DOHH2 (cell line): ENCODE measurements around the gene CTBP1.

Source experiments
- H3F3A ChIP-seq: fragments of 200-600 bp; sonication (generic), shearing (Covaris generic); 2 replicates; pipeline ENCODE4 v1.6.0; 2016; ENCODE audit warnings: antibody characterized with exemption, mild to moderate bottlenecking; ENCODE audit not compliant: control insufficient read depth, insufficient read depth
- H3K27ac ChIP-seq: fragments of 200-600 bp; sonication (generic); 2 replicates; pipeline ENCODE4 v1.5.1; 2014; ENCODE audit warnings: low read depth, mild to moderate bottlenecking, low read length, moderate library complexity
- H3K27me3 ChIP-seq: fragments of 200-600 bp; sonication (generic); 2 replicates; pipeline ENCODE4 v1.6.1; 2014; ENCODE audit warnings: mild to moderate bottlenecking, low read length, mixed read lengths; ENCODE audit not compliant: control insufficient read depth
- H3K36me3 ChIP-seq: fragments of 200-600 bp; sonication (generic); 2 replicates; pipeline ENCODE4 v1.6.1; 2014; ENCODE audit warnings: mild to moderate bottlenecking, low read length, moderate library complexity, mixed read lengths; ENCODE audit not compliant: control insufficient read depth
- H3K4me1 ChIP-seq: fragments of 200-600 bp; sonication (generic); 2 replicates; pipeline ENCODE4 v1.6.1; 2014; ENCODE audit warnings: mild to moderate bottlenecking, low read length, mixed read lengths; ENCODE audit not compliant: control insufficient read depth
- H3K4me2 ChIP-seq: fragments of 200-600 bp; sonication (generic); 2 replicates; pipeline ENCODE4 v1.6.0; 2014; ENCODE audit warnings: mild to moderate bottlenecking, low read length, moderate library complexity
- H3K4me3 ChIP-seq: fragments of 200-600 bp; sonication (generic); 2 replicates; pipeline ENCODE4 v1.5.1; 2014; ENCODE audit warnings: mild to moderate bottlenecking, low read length, mixed read lengths
- H3K79me2 ChIP-seq: fragments of 200-600 bp; sonication (generic); 2 replicates; pipeline ENCODE4 v1.6.1; 2014; ENCODE audit warnings: mild to moderate bottlenecking, low read length, mixed read lengths; ENCODE audit not compliant: control insufficient read depth
- H3K9me2 ChIP-seq: fragments of 200-600 bp; sonication (generic); replicated peaks from 2 replicates; pipeline ENCODE4 v1.6.1; 2014; ENCODE audit warnings: mild to moderate bottlenecking, low read length, mixed read lengths; ENCODE audit not compliant: control insufficient read depth
- H3K9me3 ChIP-seq: fragments of 200-600 bp; sonication (generic); 2 replicates; pipeline ENCODE4 v1.6.1; 2014; ENCODE audit warnings: antibody characterized with exemption, low read length, mixed read lengths; ENCODE audit not compliant: control insufficient read depth, insufficient read depth
- H4K20me1 ChIP-seq: fragments of 200-600 bp; sonication (generic); 2 replicates; pipeline ENCODE4 v1.6.0; 2014; ENCODE audit warnings: low read depth, mild to moderate bottlenecking, antibody characterized with exemption, low read length, moderate library complexity; ENCODE audit not compliant: control insufficient read depth, insufficient read depth
- CTCF ChIP-seq: fragments of 200-600 bp; sonication (generic); IDR thresholded peaks from one replicate; pipeline ENCODE4 v1.5.1; 2014; ENCODE audit warnings: antibody characterized with exemption, mild to moderate bottlenecking, low read depth, low read length; ENCODE audit not compliant: poor library complexity, severe bottlenecking
- EZH2phosphoT487 ChIP-seq: fragments of 200-600 bp; sonication (generic); IDR thresholded peaks from 2 replicates; pipeline ENCODE4 v1.6.1; 2017; ENCODE audit warnings: borderline replicate concordance, mild to moderate bottlenecking, antibody characterized with exemption, low read length, moderate library complexity, mixed read lengths

CTBP1 gene

GRCh38 chr4:1294891-1295290 lies 46.0 kb upstream of the CTBP1 start:
- peaks cover 22% of the 10 kb centered on the region; the same call in 1 of the 2 replicates for H4K20me1 ChIP-seq
- H3K79me2 ChIP-seq = peaks cover 97% of the 10 kb centered on the region

GRCh38 chr4:1294424-1294823 lies 45.5 kb upstream of the CTBP1 start:
- H4K20me1 ChIP-seq = peaks cover 22% of the 10 kb centered on the region; the same call in 1 of the 2 replicates

More at GRCh38 chr4:1294891-1295290, 46.0 kb upstream of the CTBP1 start:
- Histone ChIP-seq H3K4me1 (peaks cover 26% of the 10 kb centered on the region), H3K4me3 (no peak overlapping the region), H3K4me2 (no peak overlapping the region), H3K27me3 (no peaks in the 10 kb centered on the region), H3K9me3 (no peaks in the 10 kb centered on the region), H3K27ac (no peak overlapping the region), H3K9me2 (no peaks in the 10 kb centered on the region), H3F3A (no peaks in the 10 kb centered on the region), H3K36me3 (peaks cover 48% of the 10 kb centered on the region)
- TF ChIP-seq EZH2phosphoT487 (no peak), CTCF (no peak)

GRCh38 chr4:1293991-1294390 lies 45.1 kb upstream of the CTBP1 start:
- no peaks in the 10 kb centered on the region for H3K9me3 ChIP-seq
- no peak overlapping the region for H3K4me3 ChIP-seq
- H3K4me1 ChIP-seq = peaks cover 28% of the 10 kb centered on the region
- H3F3A ChIP-seq = no peaks in the 10 kb centered on the region
- peaks cover 40% of the 10 kb centered on the region for H3K36me3 ChIP-seq
- no peak for TF ChIP-seq CTCF
- TF ChIP-seq EZH2phosphoT487 = no peak
- H3K79me2 ChIP-seq = peaks cover 93% of the 10 kb centered on the region
- no peaks in the 10 kb centered on the region for H3K27me3 ChIP-seq
- H4K20me1 ChIP-seq = peaks cover 22% of the 10 kb centered on the region; the same call in 1 of the 2 replicates
- no peak overlapping the region for H3K4me2 ChIP-seq
- no peaks in the 10 kb centered on the region for H3K9me2 ChIP-seq
- no peak overlapping the region for H3K27ac ChIP-seq

More at GRCh38 chr4:1294424-1294823, 45.5 kb upstream of the CTBP1 start:
- Histone ChIP-seq H3K4me3 (no peak overlapping the region), H3K4me1 (peaks cover 26% of the 10 kb centered on the region), H3K27me3 (no peaks in the 10 kb centered on the region), H3F3A (no peaks in the 10 kb centered on the region), H3K27ac (no peak overlapping the region), H3K36me3 (peaks cover 44% of the 10 kb centered on the region), H3K9me3 (no peaks in the 10 kb centered on the region), H3K9me2 (no peaks in the 10 kb centered on the region), H3K79me2 (peaks cover 94% of the 10 kb centered on the region), H3K4me2 (no peak overlapping the region)
- no peak for TF ChIP-seq EZH2phosphoT487
- TF ChIP-seq CTCF = no peak
